Fibroblast of villous mesenchyme (primary cell): ENCODE data around the gene UNC5C. TPM values are rescaled to one million over a fixed set of nuclear protein-coding genes. Genes with fewer than 3 reads are reported as not detected.
A peak's percentile ranks its signal among the peaks of the same experiment; 100 is the strongest.
"Not testable (repeated sequence)": the region's sequence is repeated elsewhere in the genome, so short reads cannot be mapped to it uniquely, and the experiment has no call there.

Experiments
- DNase-seq: peaks from one replicate; pipeline ENCODE4 v3.0.0-alpha.2; 2010; ENCODE audit warnings: low read depth
- H3K4me3 ChIP-seq: 2 replicates; pipeline ENCODE4 v1.5.1; 2011; ENCODE audit warnings: low read depth, mild to moderate bottlenecking, low read length
- CTCF ChIP-seq: IDR thresholded peaks from 2 replicates; pipeline ENCODE4 v1.5.1; 2012; ENCODE audit warnings: low read depth, mild to moderate bottlenecking, low read length; ENCODE audit not compliant: insufficient read depth
- total RNA-seq: library from RNA; depleted of rRNA; stranded (reverse); fragments of >200 nt; gene quantifications from 2 replicates; pipeline ENCODE4 v1.2.3, GENCODE V29; 2012

UNC5C gene
- total RNA-seq, 1 donor, result 0.43 TPM

GRCh38 chr4:95155759-95156451 lies 392.9 kb downstream of the UNC5C start:
- peak; percentile 74 for TF ChIP-seq CTCF
- peak; percentile 39 for DNase-seq
- H3K4me3 ChIP-seq, result no peak overlapping the region

GRCh38 chr4:95153182-95153581 lies 395.6 kb downstream of the UNC5C start:
- DNase-seq, result no peak
- TF ChIP-seq CTCF, result no peak
- no peak overlapping the region for H3K4me3 ChIP-seq

- H3K4me3 ChIP-seq, result no peak overlapping the region
- no peak for DNase-seq
- TF ChIP-seq CTCF, result no peak
Observed at GRCh38 chr4:95151255-95151654, 397.5 kb downstream of the UNC5C start.

- no peak for DNase-seq
- no peak for TF ChIP-seq CTCF
- no peak overlapping the region for H3K4me3 ChIP-seq
Observed at GRCh38 chr4:95142932-95143331, 405.8 kb downstream of the UNC5C start.

GRCh38 chr4:95141361-95141760 lies 407.4 kb downstream of the UNC5C start:
- TF ChIP-seq CTCF, result no peak
- no peak overlapping the region for H3K4me3 ChIP-seq
- no peak for DNase-seq

- not testable (repeated sequence) for DNase-seq, H3K4me3 ChIP-seq
Observed at GRCh38 chr4:95139424-95139823, 409.3 kb downstream of the UNC5C start.

GRCh38 chr4:95134016-95134415 lies 414.8 kb downstream of the UNC5C start:
- DNase-seq, H3K4me3 ChIP-seq: not testable (repeated sequence)

GRCh38 chr4:95129821-95130311 lies 418.9 kb downstream of the UNC5C start:
- DNase-seq, result peak; percentile 100
- no peak for TF ChIP-seq CTCF
- H3K4me3 ChIP-seq, result peak overlapping the region; percentile 34
